ENCODE measurements around the gene BTNL3.

DNA sequence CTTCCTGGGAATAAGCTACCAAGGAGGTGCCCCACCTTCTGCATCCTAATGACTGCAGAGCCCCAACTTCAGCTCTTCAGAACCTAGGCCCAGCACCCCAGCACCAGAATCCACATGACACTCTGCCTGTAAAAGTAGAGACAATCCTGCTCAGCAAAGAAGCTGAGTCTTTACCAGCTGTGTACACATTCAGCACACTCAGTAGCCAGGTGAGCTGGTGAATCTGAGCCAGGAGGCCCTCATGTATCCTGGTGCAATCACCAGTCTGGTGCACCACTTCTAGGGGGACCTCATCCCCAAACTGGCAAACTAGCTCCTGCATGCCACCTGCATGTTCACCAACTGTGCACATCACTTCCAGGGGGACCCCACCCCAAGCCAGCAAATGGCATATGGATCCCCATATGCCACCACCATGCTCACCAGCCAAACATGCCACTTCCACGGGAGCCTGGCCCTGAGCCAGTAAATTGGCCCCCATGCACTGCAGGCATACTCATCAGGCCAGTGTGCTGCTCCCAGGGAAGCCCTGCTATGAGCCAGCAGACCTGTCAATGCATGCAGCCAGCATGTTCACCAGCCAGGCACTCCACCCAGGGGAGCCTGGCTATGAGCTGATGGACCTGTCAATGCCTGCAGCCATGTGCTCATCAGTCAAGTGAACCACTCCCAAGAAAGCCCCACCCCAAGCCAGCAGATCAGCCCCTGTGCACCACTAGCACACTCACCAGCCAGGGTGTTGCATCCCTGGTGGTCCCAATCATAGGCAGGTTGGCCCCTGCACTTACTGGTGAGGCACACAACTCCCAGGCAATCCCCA is 35.8 kb downstream of the BTNL3 start:
- TF ChIP-seq, protein P1, sequence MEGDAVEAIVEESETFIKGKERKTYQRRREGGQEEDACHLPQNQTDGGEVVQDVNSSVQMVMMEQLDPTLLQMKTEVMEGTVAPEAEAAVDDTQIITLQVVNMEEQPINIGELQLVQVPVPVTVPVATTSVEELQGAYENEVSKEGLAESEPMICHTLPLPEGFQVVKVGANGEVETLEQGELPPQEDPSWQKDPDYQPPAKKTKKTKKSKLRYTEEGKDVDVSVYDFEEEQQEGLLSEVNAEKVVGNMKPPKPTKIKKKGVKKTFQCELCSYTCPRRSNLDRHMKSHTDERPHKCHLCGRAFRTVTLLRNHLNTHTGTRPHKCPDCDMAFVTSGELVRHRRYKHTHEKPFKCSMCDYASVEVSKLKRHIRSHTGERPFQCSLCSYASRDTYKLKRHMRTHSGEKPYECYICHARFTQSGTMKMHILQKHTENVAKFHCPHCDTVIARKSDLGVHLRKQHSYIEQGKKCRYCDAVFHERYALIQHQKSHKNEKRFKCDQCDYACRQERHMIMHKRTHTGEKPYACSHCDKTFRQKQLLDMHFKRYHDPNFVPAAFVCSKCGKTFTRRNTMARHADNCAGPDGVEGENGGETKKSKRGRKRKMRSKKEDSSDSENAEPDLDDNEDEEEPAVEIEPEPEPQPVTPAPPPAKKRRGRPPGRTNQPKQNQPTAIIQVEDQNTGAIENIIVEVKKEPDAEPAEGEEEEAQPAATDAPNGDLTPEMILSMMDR (IDR thresholded peaks at IDR 0.05), result no peak
- no peak for TF ChIP-seq EZH2phosphoT487 (IDR thresholded peaks at IDR 0.05)
